HEK293 (cell line): ENCODE results near the gene LRCH4.

ENCODE experiments used
- CTCF ChIA-PET: fragments of 350-600 bp; formaldehyde crosslinking; extraction: SDS; loops from one replicate; lab custom pipeline; 2021; ENCODE audit warnings: antibody characterized with exemption; lab: Yijun Ruan, JAX
- POLR2A ChIA-PET: fragments of 300-600 bp; formaldehyde crosslinking; extraction: SDS; loops from one replicate; lab custom pipeline; 2020; ENCODE audit warnings: antibody characterized with exemption, inconsistent platforms; lab: Yijun Ruan, JAX
- H3K27ac ChIP-seq: fragments of 200-500 bp; sonication (Bioruptor generic); 2 replicates; pipeline ENCODE4 v1.5.1; 2014; ENCODE audit warnings: low read depth, low read length, control low read depth, inconsistent platforms; ENCODE audit errors: extremely low read depth
- H3K36me3 ChIP-seq, 2 experiments: fragments of 200-500 bp in 1 of 2; sonication (Bioruptor generic) in 1 of 2; 1 replicate in 1 of 2; 2 replicates in 1 of 2; pipeline ENCODE4 v1.5.1; 2014 to 2017; ENCODE audit warnings: inconsistent platforms in 2 of 2, low read length in 2 of 2; ENCODE audit not compliant: control insufficient read depth in 2 of 2, insufficient read depth in 1 of 2
- H3K4me1 ChIP-seq: fragments of 200-500 bp; sonication (Bioruptor generic); 2 replicates; pipeline ENCODE4 v1.5.1; 2014; ENCODE audit warnings: mild to moderate bottlenecking, low read length, inconsistent platforms; ENCODE audit not compliant: control insufficient read depth, insufficient read depth
- H3K4me3 ChIP-seq: 2 replicates; pipeline ENCODE4 v1.5.1; 2011; ENCODE audit warnings: low read depth, mild to moderate bottlenecking, control low read depth, low read length, moderate library complexity
- H3K9me3 ChIP-seq: fragments of 200-500 bp; sonication (Bioruptor generic); 2 replicates; pipeline ENCODE4 v1.5.1; 2014; ENCODE audit warnings: low read depth, low read length, inconsistent platforms; ENCODE audit not compliant: control insufficient read depth, insufficient read depth
- FEZF1 ChIP-seq: fragments of 450-650 bp; formaldehyde crosslinking; IDR thresholded peaks from 2 replicates; pipeline ENCODE4 v1.5.1; 2016; ENCODE audit warnings: missing biosample characterization, missing genetic modification characterization
- GLIS1 ChIP-seq: fragments of 450-650 bp; formaldehyde crosslinking; IDR thresholded peaks from 2 replicates; pipeline ENCODE4 v1.5.1; 2016; ENCODE audit warnings: missing biosample characterization, missing genetic modification characterization
- GLIS2 ChIP-seq: fragments of 450-650 bp; formaldehyde crosslinking; IDR thresholded peaks from 2 replicates; pipeline ENCODE4 v1.5.1; 2016; ENCODE audit warnings: missing biosample characterization, missing genetic modification characterization
- IKZF3 ChIP-seq: fragments of 450-650 bp; IDR thresholded peaks from 2 replicates; pipeline ENCODE4 v1.5.0; 2018; ENCODE audit warnings: missing biosample characterization, mild to moderate bottlenecking, missing genetic modification characterization, moderate library complexity
- KLF16 ChIP-seq: fragments of 450-650 bp; formaldehyde crosslinking; IDR thresholded peaks from 2 replicates; pipeline ENCODE4 v1.5.1; 2017; ENCODE audit warnings: missing biosample characterization, missing genetic modification characterization
- KLF9 ChIP-seq: fragments of 450-650 bp; formaldehyde crosslinking; IDR thresholded peaks from 2 replicates; pipeline ENCODE4 v1.5.1; 2016; ENCODE audit warnings: missing biosample characterization, missing genetic modification characterization, low read depth
- MYNN ChIP-seq: fragments of 450-650 bp; formaldehyde crosslinking; IDR thresholded peaks from 2 replicates; pipeline ENCODE4 v1.5.1; 2016; ENCODE audit warnings: missing biosample characterization, missing genetic modification characterization, borderline replicate concordance
- MZF1 ChIP-seq: fragments of 450-650 bp; formaldehyde crosslinking; IDR thresholded peaks from 2 replicates; pipeline ENCODE4 v1.5.1; 2017; ENCODE audit warnings: missing biosample characterization, missing genetic modification characterization, borderline replicate concordance
- PATZ1 ChIP-seq: fragments of 450-650 bp; formaldehyde crosslinking; IDR thresholded peaks from 2 replicates; pipeline ENCODE4 v1.5.1; 2016; ENCODE audit warnings: missing biosample characterization, missing genetic modification characterization
- SP2 ChIP-seq: fragments of 450-650 bp; formaldehyde crosslinking; IDR thresholded peaks from 2 replicates; pipeline ENCODE4 v1.5.1; 2016; ENCODE audit warnings: missing biosample characterization, missing genetic modification characterization
- SP3 ChIP-seq: fragments of 450-650 bp; formaldehyde crosslinking; IDR thresholded peaks from 2 replicates; pipeline ENCODE4 v1.5.1; 2016; ENCODE audit warnings: missing biosample characterization, missing genetic modification characterization
- SP7 ChIP-seq: fragments of 450-650 bp; formaldehyde crosslinking; IDR thresholded peaks from 2 replicates; pipeline ENCODE4 v1.5.1; 2016; ENCODE audit warnings: missing biosample characterization, missing genetic modification characterization
- ZBTB10 ChIP-seq: fragments of 450-650 bp; formaldehyde crosslinking; IDR thresholded peaks from 2 replicates; pipeline ENCODE4 v1.5.1; 2016; ENCODE audit warnings: missing biosample characterization, missing genetic modification characterization
- ZBTB17 ChIP-seq: fragments of 450-650 bp; formaldehyde crosslinking; IDR thresholded peaks from 2 replicates; pipeline ENCODE4 v1.5.1; 2016; ENCODE audit warnings: missing biosample characterization, missing genetic modification characterization
- ZBTB7A ChIP-seq: fragments of 450-650 bp; formaldehyde crosslinking; IDR thresholded peaks from 2 replicates; pipeline ENCODE4 v1.5.1; 2016; ENCODE audit warnings: low read depth, missing biosample characterization, missing genetic modification characterization
- ZBTB8A ChIP-seq: fragments of 450-650 bp; formaldehyde crosslinking; IDR thresholded peaks from 2 replicates; pipeline ENCODE4 v1.5.1; 2016; ENCODE audit warnings: missing biosample characterization, missing genetic modification characterization
- ZFHX2 ChIP-seq: fragments of 450-650 bp; formaldehyde crosslinking; conservative IDR thresholded peaks from 2 replicates; pipeline ENCODE4 v1.5.1; 2016; ENCODE audit warnings: missing biosample characterization, missing genetic modification characterization
- ZIC2 ChIP-seq: fragments of 450-650 bp; formaldehyde crosslinking; IDR thresholded peaks from 2 replicates; pipeline ENCODE4 v1.5.1; 2016; ENCODE audit warnings: missing biosample characterization, missing genetic modification characterization
- ZNF24 ChIP-seq: fragments of 450-650 bp; formaldehyde crosslinking; IDR thresholded peaks from 2 replicates; pipeline ENCODE4 v1.5.1; 2016; ENCODE audit warnings: missing biosample characterization, missing genetic modification characterization
- ZNF311 ChIP-seq: fragments of 450-650 bp; formaldehyde crosslinking; IDR thresholded peaks from 2 replicates; pipeline ENCODE4 v1.5.1; 2017; ENCODE audit warnings: missing biosample characterization, missing genetic modification characterization, borderline replicate concordance
- ZNF335 ChIP-seq: fragments of 450-650 bp; formaldehyde crosslinking; conservative IDR thresholded peaks from 2 replicates; pipeline ENCODE4 v1.5.1; 2016; ENCODE audit warnings: missing biosample characterization, missing genetic modification characterization
- ZNF341 ChIP-seq: fragments of 450-650 bp; formaldehyde crosslinking; IDR thresholded peaks from 2 replicates; pipeline ENCODE4; 2016; ENCODE audit warnings: low read depth, missing biosample characterization, missing genetic modification characterization
- ZNF362 ChIP-seq: fragments of 450-650 bp; formaldehyde crosslinking; IDR thresholded peaks from 2 replicates; pipeline ENCODE4 v1.5.1; 2016; ENCODE audit warnings: missing biosample characterization, missing genetic modification characterization
- ZNF366 ChIP-seq: fragments of 450-650 bp; formaldehyde crosslinking; conservative IDR thresholded peaks from 2 replicates; pipeline ENCODE4 v1.5.1; 2016; ENCODE audit warnings: missing biosample characterization, missing genetic modification characterization
- ZNF639 ChIP-seq: fragments of 450-650 bp; formaldehyde crosslinking; IDR thresholded peaks from 2 replicates; pipeline ENCODE4 v1.5.1; 2016; ENCODE audit warnings: missing biosample characterization, missing genetic modification characterization
- ZNF777 ChIP-seq: fragments of 450-650 bp; formaldehyde crosslinking; IDR thresholded peaks from 2 replicates; pipeline ENCODE4 v1.5.1; 2017; ENCODE audit warnings: missing biosample characterization, missing genetic modification characterization, borderline replicate concordance
- TF ChIP-seq, protein P1 (sequence below): fragments of 450-650 bp; formaldehyde crosslinking; optimal IDR thresholded peaks from 2 replicates; pipeline ENCODE3; 2016; ENCODE audit warnings: missing biosample characterization, mild to moderate bottlenecking, missing genetic modification characterization

Gene LRCH4

GRCh38 chr7:100626530-100627237 lies 40.8 kb upstream of the LRCH4 start:
- H3K27ac ChIP-seq, result no peak overlapping the region
- POLR2A ChIA-PET, result interaction anchor here (0.6 to 4.8 kb wide), 5 partner anchors 11 to 263 kb away, joined by 3 to 28 read pairs (median 4); partner anchors contain the start of genes FBXO24, LRCH4, MOSPD3 and UFSP1

More at GRCh38 chr7:100626530-100627237, 40.8 kb upstream of the LRCH4 start:
- TF ChIP-seq GLIS2 (tag by site-specific recombination), result peak; percentile 84
- no peak for TF ChIP-seq MZF1 (tag by site-specific recombination)
- TF ChIP-seq KLF9 (tag by site-specific recombination), result peak; percentile 84
- peak; percentile 83 for TF ChIP-seq SP2 (tag by site-specific recombination)
- TF ChIP-seq, protein P1, sequence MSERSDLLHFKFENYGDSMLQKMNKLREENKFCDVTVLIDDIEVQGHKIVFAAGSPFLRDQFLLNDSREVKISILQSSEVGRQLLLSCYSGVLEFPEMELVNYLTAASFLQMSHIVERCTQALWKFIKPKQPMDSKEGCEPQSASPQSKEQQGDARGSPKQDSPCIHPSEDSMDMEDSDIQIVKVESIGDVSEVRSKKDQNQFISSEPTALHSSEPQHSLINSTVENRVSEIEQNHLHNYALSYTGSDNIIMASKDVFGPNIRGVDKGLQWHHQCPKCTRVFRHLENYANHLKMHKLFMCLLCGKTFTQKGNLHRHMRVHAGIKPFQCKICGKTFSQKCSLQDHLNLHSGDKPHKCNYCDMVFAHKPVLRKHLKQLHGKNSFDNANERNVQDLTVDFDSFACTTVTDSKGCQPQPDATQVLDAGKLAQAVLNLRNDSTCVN (tag by site-specific recombination), result peak; percentile 45
- TF ChIP-seq ZNF777 (tag by site-specific recombination), result no peak
- peak; percentile 49; the same call in 1 of the 2 replicates for TF ChIP-seq KLF16
- peak; percentile 63 for TF ChIP-seq ZNF366 (tag by site-specific recombination)
- TF ChIP-seq ZIC2, result peak; percentile 72
- peak; percentile 73 for TF ChIP-seq PATZ1 (tag by site-specific recombination)
- no peak for TF ChIP-seq ZNF311
- TF ChIP-seq GLIS1 (tag by site-specific recombination), result peak; percentile 45; the same call in 1 of the 2 replicates
- TF ChIP-seq ZBTB8A (tag by site-specific recombination), result peak; percentile 45; the same call in 1 of the 2 replicates
- peak; percentile 80 for TF ChIP-seq IKZF3 (tag by site-specific recombination)
- TF ChIP-seq ZBTB7A, result peak; percentile 58; the same call in 1 of the 2 replicates
- TF ChIP-seq SP7 (tag by site-specific recombination), result 0 out of 2 replicates have a peak, but pooled peaks have one; percentile 19
- TF ChIP-seq ZNF335 (tag by site-specific recombination), result peak; percentile 7; the same call in 1 of the 2 replicates
- peak; percentile 80 for TF ChIP-seq SP3 (tag by site-specific recombination)
- peak; percentile 80 for TF ChIP-seq FEZF1 (tag by site-specific recombination)
- TF ChIP-seq ZNF341 (tag by site-specific recombination), result peak; percentile 92
- TF ChIP-seq ZFHX2 (tag by site-specific recombination), result peak; percentile 55
- no peak for TF ChIP-seq ZNF24 (tag by site-specific recombination)
- peak; percentile 75 for TF ChIP-seq ZBTB17
- no peak for TF ChIP-seq MYNN (tag by site-specific recombination)
- TF ChIP-seq ZNF362 (tag by site-specific recombination), result no peak
- TF ChIP-seq ZNF639 (tag by site-specific recombination), result no peak
- 0 out of 2 replicates have a peak, but pooled peaks have one; percentile 21 for TF ChIP-seq ZBTB10 (tag by site-specific recombination)
- TF ChIP-seq, all 188 proteins: peak for 20
- H3K4me1 ChIP-seq, result no peaks in the 10 kb centered on the region
- H3K4me3 ChIP-seq, result peak overlapping the region; percentile 11
- H3K9me3 ChIP-seq, result no peaks in the 10 kb centered on the region
- CTCF ChIA-PET, result interaction anchor here (0.7 to 1.5 kb wide), 3 partner anchors 9 to 159 kb away, joined by 3 to 4 read pairs (median 4); no protein-coding TSS in a partner anchor
- no peaks in the 10 kb centered on the region for H3K36me3 ChIP-seq
